HepG2 (cell line): Measurements from ENCODE around the gene IBTK. TPM values are rescaled to one million over a fixed set of nuclear protein-coding genes. Genes with fewer than 3 reads are reported as not detected.

Experiments used
- ATAC-seq: fragments of 200-7000 bp; cut with Tn5 transposase; 3 replicates; pipeline ENCODE4 v1.9.1; 2020; ENCODE audit warnings: mild to moderate bottlenecking, moderate library complexity
- BruUV-seq: library from RNA; stranded (reverse); fragments of 400-500 nt; replicated peaks from 2 replicates; lab custom pipeline; 2021; lab: Mats Ljungman, UMichigan
- CTCF ChIA-PET: fragments of 300-600 bp; formaldehyde crosslinking; extraction: SDS; loops from one replicate; lab custom pipeline; 2021; ENCODE audit warnings: low total read pairs, inconsistent platforms, low intra/inter-chr PET ratio; lab: Yijun Ruan, JAX
- POLR2A ChIA-PET: fragments of 350-600 bp; sonication (Branson Sonifier 250); formaldehyde crosslinking; loops from one replicate; lab custom pipeline; 2020; ENCODE audit warnings: antibody characterized with exemption, inconsistent platforms; lab: Yijun Ruan, JAX
- DNase-seq: peaks from one replicate; pipeline ENCODE4 v3.0.0-alpha.2; 2015; ENCODE audit warnings: low spot score
- FAIRE-seq: peaks from 3 replicates; lab custom pipeline; 2011; peaks lifted over from hg19 to GRCh38; lab: Jason Lieb, UNC
- H2AFZ ChIP-seq: one replicate; pipeline ENCODE4 v1.6.1; 2011; ENCODE audit warnings: low read length, inconsistent platforms
- H3K27ac ChIP-seq: fragments of 300-600 bp; 3 replicates; pipeline ENCODE4 v1.8.0; 2011; ENCODE audit warnings: mixed run types, mild to moderate bottlenecking, mixed read lengths, low read length, inconsistent platforms; ENCODE audit not compliant: insufficient read depth; ENCODE audit errors: extremely low read length
- H3K27me3 ChIP-seq, 2 experiments: fragments of 200-600 bp in 1 of 2; 2 replicates in 1 of 2; 3 replicates in 1 of 2; pipeline versions ENCODE4 v1.6.0 to v1.8.0; 2011; ENCODE audit warnings: low read length in 2 of 2, mild to moderate bottlenecking in 2 of 2, moderate library complexity in 2 of 2, inconsistent platforms in 1 of 2; ENCODE audit not compliant: insufficient read depth in 2 of 2, control insufficient read depth in 1 of 2
- H3K36me3 ChIP-seq, 2 experiments: fragments of 200-600 bp in 1 of 2; replicated peaks in 1 of 2; 2 replicates in 1 of 2; 3 replicates in 1 of 2; pipeline versions ENCODE4 v1.5.1 to v1.8.0; 2011; ENCODE audit warnings: low read length in 2 of 2, inconsistent platforms in 1 of 2; ENCODE audit not compliant: insufficient read depth in 2 of 2, control insufficient read depth in 1 of 2
- H3K4me1 ChIP-seq: 2 replicates; pipeline ENCODE4 v1.5.1; 2012; ENCODE audit warnings: low read length, inconsistent platforms; ENCODE audit not compliant: insufficient read depth
- H3K4me2 ChIP-seq: 2 replicates; pipeline ENCODE4 v1.6.0; 2011; ENCODE audit warnings: low read depth, low read length, inconsistent platforms
- H3K4me3 ChIP-seq, 3 experiments: fragments of 200-600 bp in 1 of 3; sonication (generic), shearing (Covaris generic) in 1 of 3; replicated peaks in 1 of 3; 2 replicates each; pipeline ENCODE4 v1.5.1; 2011 to 2016; ENCODE audit warnings: low read length in 3 of 3, inconsistent platforms in 2 of 3, low read depth in 2 of 3, mild to moderate bottlenecking in 2 of 3, control low read depth in 1 of 3, mixed read lengths in 1 of 3; ENCODE audit not compliant: insufficient read depth in 1 of 3
- H3K79me2 ChIP-seq: one replicate; pipeline ENCODE4 v1.6.1; 2011; ENCODE audit warnings: low read length, inconsistent platforms; ENCODE audit not compliant: insufficient read depth
- H3K9ac ChIP-seq: 2 replicates; pipeline ENCODE4 v1.6.0; 2011; ENCODE audit warnings: mild to moderate bottlenecking, low read depth, low read length, inconsistent platforms; ENCODE audit not compliant: insufficient read depth
- H3K9me3 ChIP-seq: 2 replicates; pipeline ENCODE4 v1.5.1; 2012; ENCODE audit warnings: mild to moderate bottlenecking, low read length
- H4K20me1 ChIP-seq: 2 replicates; pipeline ENCODE4 v1.6.0; 2011; ENCODE audit warnings: inconsistent platforms, mild to moderate bottlenecking, low read length, moderate library complexity; ENCODE audit not compliant: insufficient read depth
- ELF3 ChIP-seq: IDR thresholded peaks from 2 replicates; pipeline ENCODE4 v1.6.1; 2016; ENCODE audit warnings: missing genetic modification reagents, missing compliant biosample characterization
- GFI1 ChIP-seq: sonication (generic); formaldehyde crosslinking; IDR thresholded peaks from 2 replicates; pipeline ENCODE4 v1.5.0; 2020; ENCODE audit warnings: missing genetic modification reagents, mild to moderate bottlenecking, borderline replicate concordance
- GLI4 ChIP-seq: sonication (generic); formaldehyde crosslinking; IDR thresholded peaks from 2 replicates; pipeline ENCODE4 v1.5.1; 2020; ENCODE audit warnings: missing genetic modification reagents, mild to moderate bottlenecking, moderate library complexity, borderline replicate concordance
- GZF1 ChIP-seq: sonication (generic); formaldehyde crosslinking; IDR thresholded peaks from 2 replicates; pipeline ENCODE4 v1.5.1; 2020; ENCODE audit warnings: mild to moderate bottlenecking, missing genetic modification reagents
- HMG20A ChIP-seq: IDR thresholded peaks from 2 replicates; pipeline ENCODE4 v1.6.1; 2016; ENCODE audit warnings: borderline replicate concordance
- ISL2 ChIP-seq: sonication (generic); formaldehyde crosslinking; IDR thresholded peaks from 2 replicates; pipeline ENCODE4 v1.5.0; 2020; ENCODE audit warnings: missing genetic modification reagents
- KLF15 ChIP-seq: sonication (generic); formaldehyde crosslinking; IDR thresholded peaks from 2 replicates; pipeline ENCODE4 v1.8.1; 2023; ENCODE audit warnings: borderline replicate concordance, mild to moderate bottlenecking, inconsistent platforms, missing genetic modification reagents, mixed read lengths
- MTF2 ChIP-seq: sonication (generic); formaldehyde crosslinking; IDR thresholded peaks from 2 replicates; pipeline ENCODE4 v1.5.0; 2020; ENCODE audit warnings: missing genetic modification reagents, borderline replicate concordance
- RBM39 ChIP-seq: fragments of 200-400 bp; formaldehyde crosslinking; IDR thresholded peaks from one replicate; pipeline ENCODE4 v1.6.1; 2018; ENCODE audit warnings: antibody characterized with exemption, mild to moderate bottlenecking, low read depth, low read length; ENCODE audit not compliant: poor library complexity, severe bottlenecking
- SNRNP70 ChIP-seq: fragments of 200-400 bp; formaldehyde crosslinking; IDR thresholded peaks from 2 replicates; pipeline ENCODE4 v1.6.1; 2017; ENCODE audit warnings: mild to moderate bottlenecking, low read depth, low read length, moderate library complexity
- SOX13 ChIP-seq, 3 experiments: fragments of 450-650 bp in 1 of 3; sonication (generic) in 1 of 3; formaldehyde crosslinking in 1 of 3; IDR thresholded peaks in 2 of 3; conservative IDR thresholded peaks in 1 of 3; 2 replicates each; pipeline versions ENCODE4 v1.5.0 to v1.6.1; 2016 to 2020; ENCODE audit warnings: antibody characterized with exemption in 1 of 3, mild to moderate bottlenecking in 1 of 3, missing compliant biosample characterization in 1 of 3, missing genetic modification reagents in 1 of 3, moderate library complexity in 1 of 3
- ZBTB7A ChIP-seq: sonication (generic); formaldehyde crosslinking; IDR thresholded peaks from 2 replicates; pipeline ENCODE4 v1.8.0; 2022; ENCODE audit warnings: mild to moderate bottlenecking, missing genetic modification reagents
- ZFYVE20 ChIP-seq: sonication (generic); formaldehyde crosslinking; IDR thresholded peaks from 2 replicates; pipeline ENCODE4 v1.8.0; 2023; ENCODE audit warnings: low read depth, mild to moderate bottlenecking, moderate library complexity, missing genetic modification reagents, borderline replicate concordance
- ZNF879 ChIP-seq: sonication (generic); formaldehyde crosslinking; IDR thresholded peaks from 2 replicates; pipeline ENCODE4 v1.8.1; 2023; ENCODE audit warnings: missing genetic modification reagents
- ZSCAN22 ChIP-seq: sonication (generic); formaldehyde crosslinking; IDR thresholded peaks from 2 replicates; pipeline ENCODE4 v1.4.0; 2020; ENCODE audit warnings: mild to moderate bottlenecking, missing genetic modification reagents
- in situ Hi-C: cut with HindIII; loops from 2 replicates; pipeline ENCODE4 v1.10.0; 2017; ENCODE audit warnings: low pct_unique_long_range_greater_than_20kb; ENCODE audit not compliant: extremely low pct_ligation_motif_present
- intact Hi-C: fragments of 100-400 bp; cut with micrococcal nuclease; formaldehyde crosslinking; loops from one replicate; pipeline ENCODE4 v1.10.0; 2022; ENCODE audit not compliant: unreplicated experiment
- polyA plus RNA-seq, 8 experiments: library from polyadenylated mRNA; depleted of rRNA in 3 of 8; stranded (reverse) in 7 of 8; unstranded in 1 of 8; fragments of >200 nt; fragmentation: Illumina TruSeq in 4 of 8; extraction: Trizol in 4 of 8; gene quantifications; 2 replicates each; pipeline versions ENCODE4 v1.2.1 to v1.2.3, GENCODE V29; 2011 to 2016; ENCODE audit warnings: low read depth in 4 of 8, missing spikeins in 1 of 8, mixed read lengths in 1 of 8; ENCODE audit not compliant: insufficient read depth in 1 of 8
- total RNA-seq, 5 experiments: library from RNA; depleted of rRNA; stranded (reverse); fragments of >200 nt; fragmentation: Illumina TruSeq; extraction: Trizol; gene quantifications; 2 replicates each; pipeline ENCODE4 v1.2.3, GENCODE V29; 2016; ENCODE audit warnings: low read depth in 1 of 5
- TF ChIP-seq, protein P1 (sequence below): sonication (generic); formaldehyde crosslinking; IDR thresholded peaks from 2 replicates; pipeline ENCODE4 v1.9.0; 2021; ENCODE audit warnings: missing genetic modification reagents, mild to moderate bottlenecking, borderline replicate concordance
- TF ChIP-seq, protein P2 (sequence below): sonication (generic); formaldehyde crosslinking; IDR thresholded peaks from 2 replicates; pipeline ENCODE4 v1.9.0; 2022; ENCODE audit warnings: low read depth, missing genetic modification reagents

IBTK gene
- total and polyA plus RNA-seq, 2 of the 13 experiments (the other 11 are each of a cell fraction or from before 2014, with no cell fraction given) = 23.8 to 60.0 TPM

DNA sequence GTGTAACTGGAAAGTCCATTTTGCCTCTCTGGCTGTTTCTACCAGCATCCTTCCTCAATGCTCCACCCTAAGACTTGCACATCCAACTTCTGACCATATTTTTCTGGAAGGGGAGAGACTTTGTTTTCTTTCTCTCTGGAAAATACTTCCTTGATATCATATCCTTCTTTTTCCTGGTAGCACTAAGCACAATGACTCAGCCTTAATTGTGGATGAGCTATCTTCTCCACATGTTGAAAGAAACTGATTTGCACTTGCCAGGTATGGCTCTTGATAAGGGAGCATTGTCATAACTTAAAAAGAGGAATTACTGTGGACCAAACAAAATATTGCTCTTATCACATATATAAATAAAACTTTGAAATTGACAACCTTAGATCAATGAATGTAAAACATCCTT is 30.1 kb upstream of the IBTK start:
- DNase-seq = no peak
- no TSS peak for BruUV-seq
- Histone ChIP-seq H3K79me2 (no peaks in the 10 kb centered on the region), H3K9me3 (no peaks in the 10 kb centered on the region), H3K36me3 (no peaks in the 10 kb centered on the region), H3K9ac (no peak overlapping the region)
- intact Hi-C loops = no loop called here
- CTCF ChIA-PET = no interaction called here
- TF ChIP-seq ZSCAN22 (CRISPR knock-in tag) (no peak), MTF2 (no peak), GFI1 (CRISPR knock-in tag) (no peak), ZFYVE20 (CRISPR knock-in tag) (no peak), SOX13 (IDR thresholded peaks at IDR 0.05) (no peak), SOX13 (CRISPR knock-in tag; conservative IDR thresholded peaks at IDR 0.05 in 1 of 2, IDR thresholded peaks at IDR 0.05 in 1 of 2) (no peak), ZNF879 (CRISPR knock-in tag) (no peak), ELF3 (CRISPR knock-in tag) (no peak), SNRNP70 (no peak), KLF15 (no peak), ISL2 (CRISPR knock-in tag) (no peak), GLI4 (no peak), ZBTB7A (CRISPR knock-in tag) (no peak), RBM39 (no peak), GZF1 (CRISPR knock-in tag) (no peak), HMG20A (no peak)
- TF ChIP-seq, protein P1, sequence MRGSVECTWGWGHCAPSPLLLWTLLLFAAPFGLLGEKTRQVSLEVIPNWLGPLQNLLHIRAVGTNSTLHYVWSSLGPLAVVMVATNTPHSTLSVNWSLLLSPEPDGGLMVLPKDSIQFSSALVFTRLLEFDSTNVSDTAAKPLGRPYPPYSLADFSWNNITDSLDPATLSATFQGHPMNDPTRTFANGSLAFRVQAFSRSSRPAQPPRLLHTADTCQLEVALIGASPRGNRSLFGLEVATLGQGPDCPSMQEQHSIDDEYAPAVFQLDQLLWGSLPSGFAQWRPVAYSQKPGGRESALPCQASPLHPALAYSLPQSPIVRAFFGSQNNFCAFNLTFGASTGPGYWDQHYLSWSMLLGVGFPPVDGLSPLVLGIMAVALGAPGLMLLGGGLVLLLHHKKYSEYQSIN (CRISPR knock-in tag) = no peak
- TF ChIP-seq, protein P2, sequence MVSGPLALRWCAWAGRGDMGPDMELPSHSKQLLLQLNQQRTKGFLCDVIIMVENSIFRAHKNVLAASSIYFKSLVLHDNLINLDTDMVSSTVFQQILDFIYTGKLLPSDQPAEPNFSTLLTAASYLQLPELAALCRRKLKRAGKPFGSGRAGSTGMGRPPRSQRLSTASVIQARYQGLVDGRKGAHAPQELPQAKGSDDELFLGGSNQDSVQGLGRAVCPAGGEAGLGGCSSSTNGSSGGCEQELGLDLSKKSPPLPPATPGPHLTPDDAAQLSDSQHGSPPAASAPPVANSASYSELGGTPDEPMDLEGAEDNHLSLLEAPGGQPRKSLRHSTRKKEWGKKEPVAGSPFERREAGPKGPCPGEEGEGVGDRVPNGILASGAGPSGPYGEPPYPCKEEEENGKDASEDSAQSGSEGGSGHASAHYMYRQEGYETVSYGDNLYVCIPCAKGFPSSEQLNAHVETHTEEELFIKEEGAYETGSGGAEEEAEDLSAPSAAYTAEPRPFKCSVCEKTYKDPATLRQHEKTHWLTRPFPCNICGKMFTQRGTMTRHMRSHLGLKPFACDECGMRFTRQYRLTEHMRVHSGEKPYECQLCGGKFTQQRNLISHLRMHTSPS (CRISPR knock-in tag) = no peak
- TF ChIP-seq, all 625 proteins: peak for 0
- Histone ChIP-seq H4K20me1 (no peaks in the 10 kb centered on the region), H2AFZ (no peak overlapping the region), H3K27me3 (no peaks in the 10 kb centered on the region; a peak in 1 of 5 replicates), H3K4me3 (no peak overlapping the region), H3K4me2 (no peak overlapping the region), H3K4me1 (no peaks in the 10 kb centered on the region), H3K27ac (no peak overlapping the region)
- POLR2A ChIA-PET = no interaction called here
- FAIRE-seq (no peak), ATAC-seq (no peak)
- in situ Hi-C loops = loop anchor here (10.0 kb wide), 1 partner anchor 207 kb away; no protein-coding TSS in a partner anchor
